Middle frontal gyrus (tissue), 1 donor: ENCODE data around the gene TEX54.
A peak's percentile ranks its signal among the peaks of the same experiment; 100 is the strongest.
"Not testable (repeated sequence)": the region's sequence is repeated elsewhere in the genome, so short reads cannot be mapped to it uniquely, and the experiment has no call there.

ENCODE experiments used
- DNase-seq: peaks from one replicate; pipeline ENCODE4 v3.0.0-alpha.2; 2015; ENCODE audit warnings: low spot score; ENCODE audit errors: extremely low spot score

The TEX54 gene

DNA sequence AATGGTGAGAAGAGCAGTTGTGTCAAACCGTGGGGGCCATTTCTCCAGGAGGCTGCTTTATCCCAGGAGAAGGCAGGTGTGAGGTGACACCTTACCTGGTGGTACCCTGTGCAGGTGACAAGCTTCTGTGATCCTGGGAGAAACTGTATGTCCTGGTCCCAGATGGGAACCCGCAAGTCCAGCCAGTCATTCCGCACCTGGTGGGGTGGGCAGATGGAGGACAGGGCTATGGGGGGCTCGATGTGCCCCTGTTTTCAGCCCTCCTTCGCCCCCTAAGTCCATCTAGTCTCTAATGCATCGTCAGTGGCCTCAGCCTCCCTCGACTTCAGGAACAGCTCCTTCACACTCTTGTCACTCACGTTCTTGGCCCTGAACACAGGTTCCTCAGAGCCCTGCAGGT, 2.7 kb upstream of the TEX54 start:
- no peak for DNase-seq

DNA sequence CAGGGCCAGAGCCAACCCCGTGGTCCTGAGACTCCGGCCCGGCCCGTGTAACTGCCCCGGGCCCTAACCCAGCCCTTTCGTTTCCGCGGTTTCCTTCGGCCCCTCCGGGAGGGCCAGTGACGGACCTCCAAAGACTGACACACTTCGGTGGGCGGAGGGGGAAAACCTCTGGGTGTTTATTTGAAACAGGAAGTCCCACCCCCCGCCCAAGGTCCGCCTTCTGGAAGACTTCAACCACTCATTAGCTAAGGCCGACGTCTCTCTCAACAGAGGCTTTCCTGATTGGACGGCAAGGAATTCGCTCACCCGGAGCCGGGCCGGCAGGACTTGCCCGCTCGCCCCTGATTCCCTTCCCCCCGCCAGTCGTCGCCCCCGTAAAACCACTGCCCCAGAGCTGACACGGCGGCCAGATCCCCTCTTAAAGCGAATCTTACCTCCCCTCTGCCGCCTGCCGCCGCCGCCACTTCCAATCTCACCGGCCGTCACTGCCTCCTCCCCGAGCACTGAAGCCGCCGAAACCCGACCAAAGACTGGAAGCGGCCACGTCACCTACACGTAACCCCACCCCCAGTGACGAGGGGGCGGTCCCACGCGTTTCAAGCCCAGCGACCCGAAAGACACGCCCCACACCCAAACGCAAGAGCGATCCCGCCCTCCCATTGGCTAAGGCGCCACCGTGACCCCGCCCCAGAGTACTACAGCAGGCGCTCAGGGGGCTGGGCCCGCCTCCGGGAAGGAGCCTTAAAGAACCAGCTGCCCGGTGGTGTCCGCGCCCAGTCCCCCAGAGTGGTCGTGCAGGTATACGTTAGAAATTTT, 913 bp downstream of the TEX54 start, which contains the start of gene STX5:
Gene STX5 (minus strand): TSS at position 532 of the 816 bp plus-strand sequence. CDS start 808 bp downstream, outside the sequence.
- peak; percentile 99 for DNase-seq

DNA sequence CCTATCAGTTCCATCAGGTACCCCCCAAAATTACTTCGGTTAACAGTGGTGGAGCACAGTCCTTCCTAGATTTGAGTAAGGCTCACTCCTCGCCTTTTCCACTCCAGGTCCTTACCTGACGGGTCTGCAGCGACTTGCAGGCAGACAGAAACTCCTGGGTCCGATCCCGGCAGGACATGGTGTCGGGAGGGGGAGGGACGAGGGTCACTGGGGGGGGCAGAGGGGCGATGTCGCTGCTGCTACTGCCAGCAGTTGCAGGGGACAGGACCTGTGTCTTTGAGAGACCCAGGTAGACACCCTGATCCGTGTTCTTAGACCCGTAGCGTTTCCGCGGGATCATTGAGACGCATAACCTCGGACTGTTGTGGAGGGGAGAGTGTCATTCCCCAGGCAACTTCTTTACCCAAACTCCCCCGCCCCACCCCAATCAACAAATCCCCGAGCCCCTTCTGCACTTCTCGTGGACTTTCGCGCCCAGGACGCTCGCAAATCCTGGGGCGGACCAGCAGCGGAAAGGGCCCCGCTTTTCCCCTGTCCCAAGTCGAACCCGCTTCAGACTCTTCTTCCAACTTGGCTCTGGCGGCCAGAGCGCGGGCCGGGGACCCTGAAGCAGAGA, 1.6 kb downstream of the TEX54 start:
- no peak for DNase-seq

DNA sequence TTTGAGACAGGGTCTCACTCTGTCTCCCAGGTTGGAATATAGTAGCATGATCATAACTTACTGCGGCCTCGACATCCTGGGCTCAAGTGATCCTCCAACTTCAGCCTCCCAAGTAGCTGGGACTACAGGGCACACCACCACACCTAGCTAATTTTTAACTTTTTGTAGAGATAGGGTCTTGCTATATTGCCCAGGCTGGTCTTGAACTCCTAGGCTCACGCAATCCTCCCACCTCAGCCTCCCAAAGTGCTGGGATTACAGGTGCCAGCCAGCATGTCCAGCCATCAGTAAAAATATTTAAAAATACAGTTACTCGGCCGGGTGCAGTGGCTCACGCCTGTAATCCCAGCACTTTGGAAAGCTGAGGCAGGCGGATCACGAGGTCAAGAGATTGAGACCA, 4.5 kb downstream of the TEX54 start:
- DNase-seq: not testable (repeated sequence)

DNA sequence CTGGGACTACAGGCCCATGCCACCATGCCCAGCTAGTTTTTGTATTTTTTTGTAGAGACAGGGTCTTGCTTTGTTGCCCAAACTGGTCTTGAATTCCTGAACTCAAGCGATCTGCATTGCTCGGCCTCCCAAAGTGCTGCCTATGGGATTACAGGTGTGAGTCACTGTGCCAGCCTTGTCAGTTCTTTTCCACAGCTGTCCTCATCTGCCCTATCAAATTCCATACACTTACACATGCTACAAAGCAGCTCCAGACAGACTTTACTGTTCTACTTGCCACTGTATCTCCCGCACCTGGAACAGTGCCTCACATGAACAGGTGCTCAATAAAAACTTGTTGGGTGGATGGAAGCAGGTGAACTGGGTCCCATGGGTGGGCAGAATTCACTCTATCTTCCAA, 9.0 kb downstream of the TEX54 start:
- DNase-seq: no peak

DNA sequence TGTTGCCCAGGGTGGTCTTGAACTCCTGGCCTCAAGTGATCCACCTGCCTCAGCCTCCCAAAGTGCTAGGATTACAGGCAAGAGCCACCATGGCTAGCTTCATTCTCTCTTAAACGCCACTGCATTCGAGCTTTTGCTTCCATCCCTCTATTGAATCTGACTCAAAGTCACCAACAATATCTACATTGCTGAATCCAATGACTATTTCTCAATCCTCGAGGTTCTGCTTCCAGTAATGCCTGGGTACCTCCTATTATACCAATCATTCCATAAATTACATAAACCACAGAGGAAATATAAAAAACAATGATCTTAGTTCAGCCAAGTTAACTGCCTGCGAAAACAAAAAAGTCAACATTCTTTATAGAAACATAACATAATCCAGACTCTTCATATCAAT, 15.5 kb downstream of the TEX54 start:
- DNase-seq: no peak

DNA sequence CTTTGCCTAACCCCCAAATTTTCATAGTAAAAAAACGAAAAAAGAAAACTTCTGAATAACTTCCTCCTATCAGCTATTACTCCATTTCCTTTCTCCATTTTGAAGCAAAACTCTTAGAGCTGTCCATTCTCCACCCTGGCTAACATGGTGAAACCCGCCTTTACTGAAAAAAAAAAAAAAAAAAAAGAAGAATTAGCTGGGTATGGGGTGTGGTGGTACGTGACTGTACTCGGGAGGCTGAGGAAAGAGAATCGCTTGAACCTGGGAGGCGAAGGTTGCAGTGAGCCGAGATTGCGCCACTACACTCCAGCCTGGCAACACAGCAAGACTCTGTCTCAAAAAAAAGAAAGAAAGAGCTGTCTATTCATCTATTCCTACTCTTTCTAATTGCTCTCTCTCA, 16.1 kb downstream of the TEX54 start:
- no peak for DNase-seq

DNA sequence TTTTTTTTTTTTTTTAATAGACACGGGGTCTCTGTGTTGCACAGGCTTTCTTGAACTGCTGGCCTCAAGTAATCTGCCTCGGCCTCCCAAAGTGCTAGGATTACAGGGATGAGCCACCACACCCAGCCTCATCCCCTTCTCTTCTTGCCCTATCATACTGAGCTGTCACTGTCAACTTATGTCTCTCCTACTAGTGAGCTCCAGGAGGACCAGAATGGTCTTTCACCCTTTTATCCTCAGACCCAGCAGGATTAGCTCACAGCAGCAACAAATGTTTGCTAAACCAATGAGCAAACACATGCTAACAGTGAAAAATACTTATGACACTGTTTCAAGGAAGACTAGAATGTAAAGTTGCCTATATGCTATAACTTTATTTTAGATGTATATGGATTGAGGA, 21.0 kb downstream of the TEX54 start:
- DNase-seq: no peak

DNA sequence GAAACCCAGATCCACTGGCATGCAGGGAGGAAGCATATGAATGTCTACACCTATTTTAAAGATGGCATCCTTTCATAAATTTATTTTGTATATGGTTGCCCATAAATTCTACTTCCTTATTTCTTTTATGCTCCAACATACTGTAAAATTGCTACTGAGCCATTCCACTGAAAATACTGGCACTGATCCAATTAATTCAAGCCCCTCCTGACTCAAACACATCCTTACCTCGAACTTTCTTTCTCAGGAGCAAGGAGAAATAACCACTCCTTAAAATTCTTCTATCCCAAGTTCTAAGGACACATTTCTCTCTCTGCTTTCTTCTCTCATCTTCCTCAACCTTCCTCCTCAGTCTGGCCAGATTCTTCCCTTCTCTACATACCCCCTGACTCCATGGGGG, 21.9 kb downstream of the TEX54 start:
- DNase-seq: no peak

DNA sequence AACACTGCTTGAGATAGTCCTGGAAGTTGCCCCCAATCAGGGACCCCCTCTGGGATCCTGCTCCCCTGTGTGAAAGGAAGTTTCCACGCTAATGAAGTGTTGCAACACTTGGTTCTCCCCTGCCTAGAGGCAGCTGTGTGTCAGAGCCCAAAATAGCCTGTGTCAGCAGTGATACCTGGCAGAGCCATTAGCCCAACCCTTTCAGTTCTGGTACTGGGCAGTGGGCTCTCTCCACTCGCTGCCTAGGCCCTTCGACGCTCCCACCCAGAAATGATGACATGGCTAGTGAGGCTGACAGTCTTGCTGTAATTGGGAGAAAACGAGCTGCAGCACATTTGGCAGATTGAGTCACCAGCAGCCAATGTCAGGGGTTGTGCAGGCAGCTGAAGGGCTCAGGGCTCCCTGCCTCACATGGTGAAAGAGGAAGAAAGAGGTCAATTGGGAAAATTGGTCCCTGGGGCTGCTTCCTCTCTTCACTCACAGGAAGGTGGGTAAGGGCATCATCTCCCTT, 26.0 kb downstream of the TEX54 start:
- no peak for DNase-seq

DNA sequence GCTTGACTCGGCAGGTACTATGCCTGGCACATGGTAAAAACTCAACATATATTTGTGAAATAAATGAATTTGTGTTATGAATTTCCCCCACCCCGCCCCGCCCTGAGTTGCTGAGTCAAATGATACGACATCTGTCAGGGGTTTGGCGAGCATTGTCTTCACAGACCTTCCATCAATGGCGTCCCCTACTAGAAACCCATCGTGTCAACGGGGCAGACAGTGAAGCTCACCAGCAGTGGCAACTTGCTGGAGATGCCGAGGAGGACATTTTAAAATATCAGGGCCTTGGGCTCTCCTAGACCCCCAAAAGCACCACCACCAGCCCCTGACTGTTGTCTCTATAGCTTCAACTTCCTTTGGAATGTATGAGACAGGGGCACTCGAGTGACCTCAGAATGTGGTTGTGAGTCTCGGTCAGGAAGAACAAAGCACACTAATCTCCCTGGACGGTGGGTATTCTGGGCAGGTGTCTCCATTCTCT, 26.6 kb downstream of the TEX54 start:
- no peak for DNase-seq

DNA sequence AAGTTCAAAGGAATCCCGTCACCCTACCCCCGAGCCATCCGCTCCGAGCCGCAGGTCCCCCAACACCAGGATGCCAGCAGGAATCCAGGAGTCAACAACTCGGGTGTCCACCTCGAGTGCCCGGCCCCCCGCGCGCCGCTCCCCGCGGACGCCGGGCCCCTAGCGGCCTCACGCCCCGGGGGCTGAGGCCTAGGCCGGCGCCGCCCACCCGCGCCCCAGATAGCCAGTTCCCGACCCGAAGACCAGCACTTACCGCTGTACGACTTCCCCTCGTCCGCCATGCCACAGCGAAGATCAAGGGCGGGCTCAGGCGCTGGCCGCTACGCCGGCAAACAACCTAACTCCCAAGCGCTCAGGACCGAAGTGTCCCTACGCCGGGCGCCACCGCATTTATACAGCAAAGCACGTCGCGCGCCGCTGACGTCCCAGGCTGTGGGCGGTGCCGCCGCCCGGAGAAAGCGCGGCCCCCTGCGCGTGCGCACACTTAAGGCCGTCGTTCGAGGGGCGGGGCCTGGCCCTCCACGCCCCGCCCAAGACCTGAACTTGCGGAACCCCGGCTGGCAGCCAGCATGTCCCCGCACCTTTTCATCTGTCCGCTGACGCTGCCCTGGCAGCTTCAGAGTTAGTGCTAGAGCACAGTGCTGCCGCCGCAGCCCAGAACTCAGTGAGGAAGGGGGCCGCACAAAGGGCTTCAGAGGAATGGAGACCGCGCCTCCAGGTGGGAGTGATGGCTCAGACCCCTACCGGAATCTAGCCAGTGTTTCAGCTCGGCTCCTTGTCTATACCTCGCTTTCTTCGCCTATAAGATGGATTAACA, 27.4 kb downstream of the TEX54 start, which contains the start of gene NXF1:
Gene NXF1 (minus strand): TSS at position 365 of the 817 bp plus-strand sequence. CDS start 84 bp downstream, at position 281.
- peak; percentile 95 for DNase-seq

DNA sequence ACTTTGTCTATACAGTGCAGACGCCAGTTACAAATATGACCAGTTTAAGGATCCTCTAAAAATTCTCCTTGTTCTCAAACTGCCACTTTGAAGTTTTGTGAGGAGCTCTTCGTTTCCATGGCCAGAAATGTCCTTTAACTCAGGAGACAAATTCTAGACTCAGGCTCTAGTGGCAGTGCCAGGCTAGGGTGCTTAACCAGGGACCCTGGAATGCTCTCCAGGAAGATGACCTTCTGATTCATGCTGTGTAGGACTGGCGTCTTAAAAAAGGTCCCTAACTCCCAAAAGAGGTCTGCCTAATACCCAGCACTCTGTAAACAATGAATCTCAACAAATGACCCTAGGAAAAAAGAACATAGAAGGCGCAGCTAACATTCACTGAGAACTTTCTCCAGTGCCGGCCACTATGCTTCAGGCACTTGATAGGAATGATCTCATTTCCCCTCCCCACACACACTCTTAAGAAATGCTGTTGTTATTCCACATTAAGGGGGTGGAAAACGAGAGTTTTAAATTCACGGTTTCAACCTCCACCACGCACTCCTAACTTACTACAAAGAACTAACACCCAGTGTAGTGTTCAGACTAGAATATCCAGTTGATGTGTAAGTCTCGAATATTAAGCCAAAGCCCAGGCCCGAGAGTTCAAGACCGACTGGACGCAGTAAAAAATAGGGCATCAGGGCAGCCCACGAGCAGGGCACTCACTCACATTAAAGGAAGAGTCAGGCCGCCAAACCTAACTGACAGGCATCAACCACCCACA, 28.1 kb downstream of the TEX54 start:
- no peak for DNase-seq

DNA sequence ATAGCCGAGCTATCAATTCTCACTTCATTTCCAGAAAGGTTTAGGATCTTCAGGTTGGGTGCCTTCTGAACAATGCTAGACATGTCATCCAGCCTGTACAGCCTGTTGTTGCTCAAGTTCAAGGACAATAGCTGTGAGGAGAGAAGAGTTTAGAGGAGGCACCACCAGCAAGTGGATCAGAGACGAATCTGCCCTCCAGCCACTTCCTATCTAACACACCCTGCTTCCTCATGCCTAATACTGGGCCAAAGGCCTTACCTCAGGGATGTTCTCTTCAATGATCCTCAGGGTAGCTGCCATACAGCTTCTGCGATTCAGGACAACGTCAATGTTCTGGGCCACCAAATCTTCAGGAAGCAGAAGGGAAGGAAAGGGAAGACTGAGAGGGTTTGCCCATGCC, 31.6 kb downstream of the TEX54 start:
- no peak for DNase-seq

DNA sequence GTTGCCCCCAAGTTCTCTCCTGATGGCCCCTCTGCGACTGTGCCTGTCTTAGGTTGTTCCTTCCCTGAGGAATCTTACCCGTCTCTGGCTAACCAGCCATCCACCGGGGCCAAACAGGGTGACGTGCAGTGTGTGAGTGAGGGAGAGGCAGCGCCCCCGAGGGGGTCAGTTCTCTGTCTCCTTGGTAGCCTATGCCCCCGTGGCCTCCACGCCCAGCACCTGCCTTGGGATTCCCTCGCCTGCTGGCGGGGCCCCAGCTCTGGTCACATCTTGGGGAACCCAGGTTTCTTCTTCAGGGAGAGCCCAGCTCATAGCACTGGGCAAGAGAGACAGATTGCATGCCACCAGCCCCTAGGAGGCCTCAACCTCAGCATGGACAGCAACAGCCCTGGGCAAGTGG, 33.2 kb downstream of the TEX54 start:
- DNase-seq: no peak

DNA sequence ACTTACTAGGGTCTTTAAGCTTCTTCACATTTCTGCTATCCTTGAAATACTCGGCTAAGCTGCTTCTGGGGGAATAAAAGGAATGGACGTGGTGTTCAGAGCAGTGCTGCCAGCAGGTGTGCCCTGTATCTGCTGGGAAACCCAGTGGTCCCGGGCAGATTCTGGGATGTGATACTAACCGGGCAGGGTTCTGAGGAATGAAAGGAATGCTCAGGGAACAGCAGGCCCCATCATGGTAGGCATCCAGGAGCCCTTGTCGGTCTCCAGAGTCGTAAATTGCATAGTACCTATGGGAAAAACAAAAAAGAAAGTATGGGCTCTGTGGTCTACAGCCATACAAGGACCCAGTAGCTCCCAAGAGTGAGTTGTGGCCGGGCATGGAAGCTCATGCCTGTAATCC, 36.4 kb downstream of the TEX54 start:
- no peak for DNase-seq

DNA sequence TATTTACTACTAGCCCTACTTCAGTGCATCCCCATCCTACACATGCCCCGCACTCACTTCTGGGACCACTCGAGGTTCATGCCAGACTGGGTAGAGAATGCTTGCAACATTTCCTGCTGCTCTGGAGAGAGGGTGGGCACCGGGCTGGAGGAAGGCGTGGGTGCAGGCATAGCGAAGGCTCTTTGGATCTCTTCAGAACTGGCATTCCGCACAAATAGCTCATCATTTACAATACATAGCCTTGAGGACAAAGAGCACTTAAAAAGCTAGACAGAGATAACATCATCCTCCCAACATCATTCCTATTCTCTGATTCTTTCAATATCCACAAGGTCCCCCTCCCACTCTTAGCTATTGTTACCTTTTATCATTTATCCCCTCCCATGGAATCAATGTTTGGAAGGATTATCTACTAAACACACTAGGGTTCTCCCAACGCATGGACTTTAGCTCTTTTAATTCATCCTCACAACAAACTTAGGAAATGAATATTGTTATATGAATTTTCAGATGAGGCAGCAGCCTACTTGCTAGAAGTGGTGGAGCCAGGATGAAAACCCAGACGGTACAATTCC, 38.4 kb downstream of the TEX54 start:
- no peak for DNase-seq

DNA sequence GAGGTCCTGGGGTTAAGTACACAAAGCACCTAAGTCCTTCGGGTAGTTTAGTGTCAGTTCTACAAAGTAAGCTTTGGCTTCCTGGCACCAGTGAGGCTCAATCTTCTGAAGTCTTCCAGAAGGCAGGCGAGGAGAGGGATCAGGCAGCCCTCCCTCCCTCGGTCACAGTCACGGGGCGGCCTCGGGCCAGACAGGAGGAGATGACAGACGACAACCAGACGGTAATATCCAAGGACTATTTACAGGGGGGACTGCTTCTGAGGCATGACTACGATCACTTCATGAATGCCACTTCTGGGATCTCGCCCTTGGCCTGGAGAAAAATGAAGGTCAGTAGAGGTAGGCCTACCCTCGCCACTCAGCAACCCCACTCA, 40.5 kb downstream of the TEX54 start:
- DNase-seq: no peak

DNA sequence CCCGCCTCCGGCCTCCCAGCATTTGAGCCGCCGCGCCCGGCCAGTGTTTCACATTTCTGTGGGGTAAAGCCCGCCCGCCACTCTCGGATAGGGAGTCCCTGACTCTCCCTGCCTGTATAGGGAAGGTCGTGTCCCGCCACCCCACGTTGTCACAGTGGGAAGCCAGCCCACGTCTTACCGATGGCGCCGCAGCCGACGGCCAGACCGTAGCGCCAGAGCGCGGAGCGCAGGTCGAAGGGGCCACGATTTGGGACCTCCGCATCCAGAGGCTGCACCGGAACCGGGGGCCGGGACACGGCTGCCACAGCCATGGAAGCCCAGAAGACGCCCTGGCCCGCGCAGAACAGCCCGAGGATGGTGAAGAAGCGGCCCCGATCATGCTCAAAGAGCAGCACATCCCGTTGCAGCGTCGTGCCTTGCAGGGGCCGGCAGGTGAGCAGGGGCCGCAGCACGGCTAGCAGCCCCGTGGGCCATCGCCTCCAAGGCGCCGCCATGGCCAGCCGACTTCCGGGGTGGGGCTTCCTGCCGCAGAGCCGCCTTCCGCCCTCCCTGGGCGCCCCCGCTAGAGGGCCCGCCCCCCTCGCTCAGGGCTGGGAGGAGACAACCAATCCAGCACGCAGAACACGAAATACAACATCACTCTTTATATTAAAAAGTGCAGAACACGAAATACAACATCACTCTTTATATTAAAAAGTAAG, 41.0 kb downstream of the TEX54 start, which contains the start of gene TMEM223:
Gene TMEM223 (minus strand): TSS at position 506 of the 701 bp plus-strand sequence. CDS start 12 bp downstream, at position 494.
- peak; percentile 79 for DNase-seq

DNA sequence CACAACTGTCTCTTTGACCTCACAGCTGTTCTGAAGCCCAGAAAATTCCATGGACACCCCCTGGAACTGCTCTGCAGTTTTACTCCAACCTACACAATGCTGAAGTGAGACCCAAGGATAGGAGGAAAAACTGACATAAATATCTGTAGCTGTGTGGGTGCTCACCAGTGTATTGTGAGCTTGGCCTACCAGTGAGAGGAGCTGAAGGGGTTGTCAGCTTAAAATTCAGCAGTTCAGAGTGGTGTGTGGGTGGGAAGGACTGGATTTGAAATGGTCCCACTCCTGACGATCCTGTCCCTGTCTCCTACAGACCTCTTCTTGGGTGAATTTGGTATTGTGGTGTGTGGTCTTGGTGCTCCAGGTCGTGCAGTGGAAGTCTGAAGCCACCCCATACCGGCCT, 43.1 kb downstream of the TEX54 start:
- no peak for DNase-seq
